Endothelial cell of umbilical vein (primary cell): ENCODE results near the gene SRRM5. TPM values are rescaled to one million over a fixed set of nuclear protein-coding genes. Genes with fewer than 3 reads are reported as not detected.

Source experiments
- BruUV-seq: library from RNA; stranded (reverse); fragments of 400-500 nt; replicated peaks from 2 replicates; lab custom pipeline; 2021; lab: Mats Ljungman, UMichigan
- CTCF ChIA-PET: fragments of 300-600, 350-600 bp; sonication (Branson Sonifier 250); formaldehyde crosslinking; loops from one replicate; lab custom pipeline; 2021; ENCODE audit warnings: antibody characterized with exemption, inconsistent platforms; lab: Charles Lee
- POLR2A ChIA-PET: fragments of 300-600, 350-600 bp; sonication (Branson Sonifier 250); formaldehyde crosslinking; loops from one replicate; lab custom pipeline; 2021; ENCODE audit warnings: antibody characterized with exemption, inconsistent platforms; lab: Charles Lee
- DNase-seq: peaks from one replicate; pipeline ENCODE4 v3.0.0-alpha.2; 2011; ENCODE audit warnings: low read depth, low spot score
- FAIRE-seq: peaks from 2 replicates; lab custom pipeline; 2011; peaks lifted over from hg19 to GRCh38; lab: Jason Lieb, UNC
- H2AFZ ChIP-seq: 2 replicates; pipeline ENCODE4 v1.6.0; 2012; ENCODE audit warnings: low read depth, low read length, control low read depth, inconsistent platforms
- H3K27ac ChIP-seq: 2 replicates; pipeline ENCODE4 v1.5.1; 2011; ENCODE audit warnings: low read depth, mild to moderate bottlenecking, control low read depth, low read length, moderate library complexity; ENCODE audit not compliant: insufficient read depth
- H3K27me3 ChIP-seq, 2 experiments: 2 replicates each; pipeline versions ENCODE4 v1.6.0 to v1.6.1; 2011; ENCODE audit warnings: low read length in 2 of 2, mixed read lengths in 1 of 2; ENCODE audit not compliant: control insufficient read depth in 2 of 2, insufficient read depth in 2 of 2
- H3K36me3 ChIP-seq, 2 experiments: 2 replicates in 1 of 2; 3 replicates in 1 of 2; pipeline ENCODE4 v1.5.1; 2011; ENCODE audit warnings: low read length in 2 of 2, mild to moderate bottlenecking in 1 of 2, moderate library complexity in 1 of 2; ENCODE audit not compliant: control insufficient read depth in 2 of 2, insufficient read depth in 2 of 2; ENCODE audit errors: extremely low read depth in 1 of 2
- H3K4me1 ChIP-seq: 3 replicates; pipeline ENCODE4 v1.5.1; 2011; ENCODE audit warnings: mild to moderate bottlenecking, low read length; ENCODE audit not compliant: control insufficient read depth, insufficient read depth; ENCODE audit errors: extremely low read depth
- H3K4me2 ChIP-seq: 2 replicates; pipeline ENCODE4 v1.6.1; 2011; ENCODE audit warnings: low read length, control low read depth, mixed read lengths; ENCODE audit not compliant: insufficient read depth
- H3K4me3 ChIP-seq, 3 experiments: fragments of 200-600 bp in 1 of 3; sonication (generic), shearing (Covaris generic) in 1 of 3; replicated peaks in 1 of 3; 2 replicates each; pipeline ENCODE4 v1.5.1; 2011 to 2016; ENCODE audit warnings: control low read depth in 3 of 3, low read length in 3 of 3, mild to moderate bottlenecking in 2 of 3, inconsistent platforms in 1 of 3, low read depth in 1 of 3, moderate library complexity in 1 of 3; ENCODE audit not compliant: insufficient read depth in 1 of 3
- H3K79me2 ChIP-seq: 2 replicates; pipeline ENCODE4 v1.6.0; 2012; ENCODE audit warnings: low read length, inconsistent platforms; ENCODE audit not compliant: control insufficient read depth, insufficient read depth
- H3K9ac ChIP-seq: replicated peaks from 2 replicates; pipeline ENCODE3; 2011; ENCODE audit warnings: low read length, control low read depth; ENCODE audit not compliant: insufficient read depth; ENCODE audit errors: extremely low read depth
- H3K9me1 ChIP-seq: replicated peaks from 3 replicates; pipeline ENCODE4 v1.6.0; 2011; ENCODE audit warnings: mild to moderate bottlenecking, low read length; ENCODE audit not compliant: control insufficient read depth, insufficient read depth; ENCODE audit errors: extremely low read depth
- H3K9me3 ChIP-seq: replicated peaks from 2 replicates; pipeline ENCODE4 v1.5.1; 2012; ENCODE audit warnings: low read length, inconsistent platforms; ENCODE audit not compliant: control insufficient read depth, insufficient read depth
- H4K20me1 ChIP-seq: replicated peaks from 2 replicates; pipeline ENCODE3; 2011; ENCODE audit warnings: mild to moderate bottlenecking, low read length; ENCODE audit not compliant: control insufficient read depth, insufficient read depth; ENCODE audit errors: extremely low read depth
- CTCF ChIP-seq, 2 donors: IDR thresholded peaks; 1 replicate in 1 of 2; 2 replicates in 1 of 2; pipeline ENCODE4 v1.5.1; 2011; ENCODE audit warnings: low read length in 2 of 2, mild to moderate bottlenecking in 2 of 2, moderate library complexity in 2 of 2, control low read depth in 1 of 2, inconsistent platforms in 1 of 2, low read depth in 1 of 2; ENCODE audit not compliant: insufficient read depth in 1 of 2; ENCODE audit errors: extremely low read depth in 1 of 2
- EZH2 ChIP-seq: IDR thresholded peaks from 2 replicates; pipeline ENCODE4 v1.6.1; 2012; ENCODE audit warnings: borderline replicate concordance, low read depth, mild to moderate bottlenecking, moderate library complexity, low read length, inconsistent platforms; ENCODE audit not compliant: severe bottlenecking
- FOS ChIP-seq: IDR thresholded peaks from 2 replicates; pipeline ENCODE4 v1.6.1; 2011; ENCODE audit warnings: mild to moderate bottlenecking, low read length, moderate library complexity, borderline replicate concordance; ENCODE audit not compliant: insufficient read depth
- GATA2 ChIP-seq: IDR thresholded peaks from 2 replicates; pipeline ENCODE4 v1.7.0; 2011; ENCODE audit warnings: low read depth, mild to moderate bottlenecking, moderate library complexity, mixed read lengths, low read length; ENCODE audit not compliant: insufficient read length, insufficient read depth
- JUN ChIP-seq: IDR thresholded peaks from 2 replicates; pipeline ENCODE4 v1.6.1; 2011; ENCODE audit warnings: borderline replicate concordance, low read depth; ENCODE audit not compliant: insufficient read length, insufficient read depth
- MAX ChIP-seq: IDR thresholded peaks from 2 replicates; pipeline ENCODE4 v1.6.1; 2011; ENCODE audit not compliant: insufficient read depth, insufficient read length
- MYC ChIP-seq: IDR thresholded peaks from one replicate; pipeline ENCODE4 v1.6.1; 2011; ENCODE audit warnings: mild to moderate bottlenecking, low read depth, low read length
- POLR2A ChIP-seq: IDR thresholded peaks from 2 replicates; pipeline ENCODE4 v1.6.1; 2012; ENCODE audit warnings: low read depth, mild to moderate bottlenecking, control low read depth, low read length
- POLR2AphosphoS5 ChIP-seq: IDR thresholded peaks from 2 replicates; pipeline ENCODE4 v1.6.1; 2012; ENCODE audit warnings: low read depth, mild to moderate bottlenecking, control low read depth, low read length, moderate library complexity; ENCODE audit not compliant: insufficient read depth
- dilution Hi-C: fragments of 300-500 bp; cut with MboI; formaldehyde crosslinking; loops from one replicate; pipeline ENCODE4 v1.15.0; 2019; ENCODE audit warnings: low sequenced_read_pairs; ENCODE audit not compliant: extremely low pct_ligation_motif_present
- intact Hi-C: fragments of 100-400 bp; cut with micrococcal nuclease; formaldehyde crosslinking; loops from one replicate; pipeline ENCODE4 v1.10.0; 2022
- polyA plus RNA-seq, 4 experiments: library from polyadenylated mRNA; depleted of rRNA in 3 of 4; stranded (reverse) in 3 of 4; unstranded in 1 of 4; fragments of >200 nt; gene quantifications; 2 replicates each; pipeline versions ENCODE4 v1.2.1 to v1.2.3, GENCODE V29; 2011 to 2012; ENCODE audit warnings: missing spikeins in 1 of 4
- total RNA-seq: library from RNA; stranded (reverse); gene quantifications from 2 replicates; pipeline ENCODE4 v1.2.3, GENCODE V29; 2021

The SRRM5 gene
- total and polyA plus RNA-seq, 2 donors (not counting 3 experiments of a cell fraction or from before 2014, with no cell fraction given), result 0.17 to 0.27 TPM

- intact Hi-C loops, result loop anchor here (1.0 kb wide), 7 partner anchors 22 to 188 kb away; partner anchors contain the start of genes PINLYP, XRCC1, ZNF428 and ZNF575
- FAIRE-seq (peak; percentile 18), DNase-seq (no peak)
- ChIA-PET CTCF (interaction anchor here (1.0 to 5.7 kb wide), 8 partner anchors 12 to 213 kb away, joined by 3 to 158 read pairs (median 10); partner anchors contain the start of genes PINLYP, XRCC1 and ZNF575), POLR2A (no interaction called here)
- dilution Hi-C loops, result no loop called here
- Histone ChIP-seq H3K27ac (peak overlapping the region; percentile 96), H3K9me1 (no peaks in the 10 kb centered on the region), H4K20me1 (no peaks in the 10 kb centered on the region), H3K4me3 (peak overlapping the region; percentile 43 to 89 (median 46)), H3K9ac (peak overlapping the region; percentile 98), H3K79me2 (peaks cover 40% of the 10 kb centered on the region), H2AFZ (peak overlapping the region; percentile 66), H3K9me3 (no peaks in the 10 kb centered on the region), H3K27me3 (no peaks in the 10 kb centered on the region), H3K36me3 (peaks cover 12 to 22% of the 10 kb centered on the region in 2 experiments), H3K4me1 (peaks cover 24% of the 10 kb centered on the region), H3K4me2 (peak overlapping the region; percentile 95)
- no peak for TF ChIP-seq FOS
- TF ChIP-seq POLR2AphosphoS5, result no peak
- TF ChIP-seq CTCF (IDR thresholded peaks at IDR 0.05; ENCODE audit: extremely low read depth in 1 of 2, insufficient read depth in 1 of 2, low read depth in 1 of 2, low read length in 2 of 2), result no peak
- no peak for TF ChIP-seq POLR2A
- no peak for TF ChIP-seq MAX
- no peak for TF ChIP-seq EZH2
- TF ChIP-seq GATA2, result no peak
- TF ChIP-seq MYC, result no peak
- TF ChIP-seq JUN, result no peak
- BruUV-seq, result TSS peak; percentile 26
Observed at GRCh38 chr19:43596842-43597461, 14.9 kb upstream of the SRRM5 start.
